Measurements from ENCODE around the gene LLPH.

GRCh38 chr12:66170606-66171005, 40.1 kb upstream of the LLPH start:
- no peak for TF ChIP-seq CTCF (IDR thresholded peaks at IDR 0.05)
- TF ChIP-seq ZFX (IDR thresholded peaks at IDR 0.05; ENCODE audit: borderline replicate concordance) = no peak

Measured in 22Rv1 (cell line).